22Rv1 (cell line): ENCODE measurements around the gene DNLZ.

Experiments
- H3K27ac ChIP-seq: fragments of 450-650 bp; 2 replicates; pipeline ENCODE4 v1.5.1; 2017
- CTCF ChIP-seq: fragments of 450-650 bp; IDR thresholded peaks from 2 replicates; pipeline ENCODE4 v1.5.1; 2017; ENCODE audit warnings: mild to moderate bottlenecking
- ZFX ChIP-seq: fragments of 450-650 bp; IDR thresholded peaks from 2 replicates; pipeline ENCODE4 v1.6.1; 2017; ENCODE audit warnings: antibody characterized with exemption, borderline replicate concordance

The DNLZ gene

GRCh38 chr9:136395020-136395340 lies 31.4 kb upstream of the DNLZ start:
- TF ChIP-seq CTCF (no peak), ZFX (no peak)
- no peak overlapping the region for H3K27ac ChIP-seq

- TF ChIP-seq CTCF (no peak), ZFX (no peak)
- no peak overlapping the region for H3K27ac ChIP-seq
These were observed 30.9 kb upstream of the DNLZ start for GRCh38 chr9:136394312-136395019.

GRCh38 chr9:136393531-136393930 lies 30.0 kb upstream of the DNLZ start:
- TF ChIP-seq ZFX: no peak
- no peak for TF ChIP-seq CTCF

GRCh38 chr9:136392538-136393449 lies 29.2 kb upstream of the DNLZ start:
- no peak for TF ChIP-seq ZFX
- no peak for TF ChIP-seq CTCF
- H3K27ac ChIP-seq: no peak overlapping the region

More at GRCh38 chr9:136393531-136393930, 30.0 kb upstream of the DNLZ start:
- no peak overlapping the region for H3K27ac ChIP-seq

- no peak overlapping the region for H3K27ac ChIP-seq
- no peak for TF ChIP-seq CTCF
- TF ChIP-seq ZFX: no peak
These were observed 28.4 kb upstream of the DNLZ start for GRCh38 chr9:136391737-136392537.

GRCh38 chr9:136389396-136389795 lies 25.9 kb upstream of the DNLZ start:
- no peak overlapping the region for H3K27ac ChIP-seq
- no peak for TF ChIP-seq CTCF
- TF ChIP-seq ZFX: no peak

- TF ChIP-seq ZFX (no peak), CTCF (no peak)
- no peak overlapping the region for H3K27ac ChIP-seq
These were observed 23.7 kb upstream of the DNLZ start for GRCh38 chr9:136387217-136387616.
